ENCODE measurements around the gene CACNA1I.

Gene CACNA1I

DNA sequence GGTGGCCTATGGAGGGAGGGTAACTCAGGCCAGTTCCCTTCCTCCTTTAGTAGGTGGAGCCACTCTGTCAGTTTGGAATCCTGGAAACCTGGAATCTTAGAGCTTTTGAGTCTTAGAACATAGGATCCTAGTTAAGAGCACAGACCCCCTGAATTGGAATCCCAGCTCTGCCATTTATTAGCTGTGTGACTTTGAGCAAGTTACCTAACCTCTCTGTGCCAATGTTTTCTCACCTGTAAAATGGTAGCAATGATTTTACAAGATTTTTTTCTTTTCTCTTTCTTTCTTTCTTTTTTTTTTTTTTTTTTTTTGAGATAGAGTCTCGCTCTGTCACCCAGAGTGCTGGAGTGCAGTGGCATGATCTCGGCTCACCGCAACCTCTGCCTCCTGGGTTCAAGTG lies 17.1 kb upstream of the CACNA1I start:
- no peak overlapping the region for H3K4me3 ChIP-seq (ENCODE audit: low read length)
- DNase-seq (ENCODE audit: low read depth): no peak
- no peak for TF ChIP-seq CTCF (IDR thresholded peaks at IDR 0.05; ENCODE audit: insufficient read depth, low read depth, low read length, missing control alignments)

- H3K4me3 ChIP-seq (ENCODE audit: low read length): no peak overlapping the region
- TF ChIP-seq CTCF (IDR thresholded peaks at IDR 0.05; ENCODE audit: insufficient read depth, low read depth, low read length, missing control alignments): no peak
- no peak for DNase-seq (ENCODE audit: low read depth)
Observed at GRCh38 chr22:39554151-39554550, 16.4 kb upstream of the CACNA1I start.

- peak; percentile 5 for TF ChIP-seq CTCF (IDR thresholded peaks at IDR 0.05; ENCODE audit: insufficient read depth, low read depth, low read length, missing control alignments)
- DNase-seq (ENCODE audit: low read depth): peak; percentile 33
- H3K4me3 ChIP-seq (ENCODE audit: low read length): no peak overlapping the region
Observed at GRCh38 chr22:39556970-39557841, 13.3 kb upstream of the CACNA1I start.

DNA sequence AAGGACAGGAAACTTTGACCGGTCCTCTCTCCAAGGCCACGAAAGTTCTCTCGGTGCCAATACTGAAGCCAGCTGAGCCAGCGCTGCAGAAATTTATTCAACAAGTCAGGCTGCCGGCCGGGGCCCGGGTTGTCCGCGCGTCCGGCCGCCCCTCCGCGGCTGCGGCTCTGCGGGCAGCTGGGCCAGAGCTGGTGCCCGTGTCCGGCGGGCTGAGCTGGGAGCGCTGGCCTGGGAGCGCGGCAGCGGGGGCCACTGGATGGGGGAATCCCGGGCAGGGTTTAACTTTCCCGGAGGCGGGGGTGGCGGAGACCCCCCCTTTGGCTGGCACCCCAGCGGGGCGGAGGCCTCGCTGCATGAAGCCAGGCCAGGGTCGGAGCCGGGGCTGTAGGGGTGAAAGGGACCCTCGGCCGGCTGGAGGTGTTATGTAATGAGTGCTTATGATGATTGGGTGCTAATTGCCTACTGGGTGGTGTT lies 12.3 kb upstream of the CACNA1I start:
- H3K4me3 ChIP-seq (ENCODE audit: low read length): no peak overlapping the region
- DNase-seq (ENCODE audit: low read depth): no peak

GRCh38 chr22:39558950-39559349 lies 11.6 kb upstream of the CACNA1I start:
- H3K4me3 ChIP-seq (ENCODE audit: low read length): no peak overlapping the region
- no peak for DNase-seq (ENCODE audit: low read depth)
- TF ChIP-seq CTCF (IDR thresholded peaks at IDR 0.05; ENCODE audit: insufficient read depth, low read depth, low read length, missing control alignments): no peak

More for the DNA sequence above, 12.3 kb upstream of the CACNA1I start:
- TF ChIP-seq CTCF (IDR thresholded peaks at IDR 0.05; ENCODE audit: insufficient read depth, low read depth, low read length, missing control alignments): no peak

DNA sequence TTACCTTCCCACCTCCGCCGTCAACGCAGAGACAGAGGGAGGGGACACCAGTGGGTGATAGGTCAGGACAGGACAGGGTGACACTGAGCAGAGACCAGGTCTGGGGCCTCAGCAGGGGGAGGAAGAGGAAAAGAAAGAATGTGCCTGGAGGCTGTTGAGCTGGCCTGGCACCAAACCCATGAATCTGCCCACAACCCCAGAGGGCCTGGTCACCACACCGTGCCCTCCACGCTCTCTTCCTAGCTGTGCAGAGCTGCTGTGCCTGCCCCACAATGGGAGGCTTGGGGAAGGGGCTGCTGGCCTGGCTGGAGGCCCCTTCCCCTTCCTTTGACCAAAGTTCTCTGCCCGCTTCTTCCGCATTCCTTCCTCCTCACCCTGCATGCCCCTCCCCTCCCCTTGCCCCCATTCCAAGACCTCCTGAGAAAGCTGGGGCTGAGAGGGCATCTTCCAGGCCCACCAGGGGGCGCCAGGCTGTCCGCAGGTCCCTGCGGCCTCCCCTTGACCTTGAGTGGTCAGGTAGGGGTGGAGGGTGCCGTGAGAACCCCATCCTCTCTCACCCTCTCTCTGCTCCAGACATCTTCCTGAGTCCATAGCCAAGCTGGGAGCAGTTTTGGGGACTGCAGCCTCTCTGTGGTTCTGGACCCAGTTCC lies 11.0 kb upstream of the CACNA1I start:
- TF ChIP-seq CTCF (IDR thresholded peaks at IDR 0.05; ENCODE audit: insufficient read depth, low read depth, low read length, missing control alignments): peak; percentile 47
- no peak overlapping the region for H3K4me3 ChIP-seq (ENCODE audit: low read length)
- no peak for DNase-seq (ENCODE audit: low read depth)

Data from epithelial cell of esophagus (primary cell).